ENCODE measurements around the gene MORC3. TPM values are rescaled to one million over a fixed set of nuclear protein-coding genes. Genes with fewer than 3 reads are reported as not detected.
"Not testable (repeated sequence)": the region's sequence is repeated elsewhere in the genome, so short reads cannot be mapped to it uniquely, and the experiment has no call there.

The MORC3 gene
- total RNA-seq, 1 donor from 2014 or later, result 29.2 TPM

GRCh38 chr21:36306872-36307534 lies 13.0 kb upstream of the MORC3 start:
- H3K36me3 Mint-ChIP-seq (ENCODE audit: low read depth, unreplicated experiment), result no peaks in the 10 kb centered on the region
- no peak for DNase-seq (ENCODE audit: low read depth)
- H3K36me3 ChIP-seq (ENCODE audit: insufficient read depth, low read length), result no peaks in the 10 kb centered on the region
- no peaks in the 10 kb centered on the region for H3K27me3 Mint-ChIP-seq (ENCODE audit: low read depth, unreplicated experiment)
- H3K4me2 ChIP-seq (ENCODE audit: low read length), result no peak overlapping the region
- H3K4me1 ChIP-seq (ENCODE audit: insufficient read depth, low read length), result no peaks in the 10 kb centered on the region
- H3K9me3 ChIP-seq (ENCODE audit: insufficient read depth, low read depth, low read length), result no peaks in the 10 kb centered on the region
- H3K9me3 Mint-ChIP-seq (ENCODE audit: unreplicated experiment), result peaks cover 5% of the 10 kb centered on the region
- no peak overlapping the region for H3K27ac ChIP-seq (ENCODE audit: low read depth, low read length)
- no peak overlapping the region for H3K9ac ChIP-seq (ENCODE audit: low read length)
- no peaks in the 10 kb centered on the region for H3K4me1 Mint-ChIP-seq (ENCODE audit: low read depth, unreplicated experiment)
- H3K27me3 ChIP-seq (ENCODE audit: insufficient read depth, low read length), result no peaks in the 10 kb centered on the region
- no peak for TF ChIP-seq EZH2 (IDR thresholded peaks at IDR 0.05; ENCODE audit: insufficient read depth, low read length)
- no peak for TF ChIP-seq CTCF (IDR thresholded peaks at IDR 0.05; ENCODE audit: insufficient read depth, low read depth, low read length)
- H4K20me1 ChIP-seq (ENCODE audit: insufficient read depth, low read length), result no peaks in the 10 kb centered on the region
- H3K27ac Mint-ChIP-seq (ENCODE audit: unreplicated experiment), result no peak overlapping the region
- no peak for FAIRE-seq
- H3K79me2 ChIP-seq (ENCODE audit: insufficient read depth, low read length), result no peaks in the 10 kb centered on the region
- H2AFZ ChIP-seq (ENCODE audit: low read depth, low read length), result no peak overlapping the region
- no peak overlapping the region for H3K4me3 ChIP-seq (ENCODE audit: insufficient read depth, low read depth, low read length)
- H3K4me3 Mint-ChIP-seq (ENCODE audit: unreplicated experiment), result no peak overlapping the region

GRCh38 chr21:36310016-36310415 lies 10.0 kb upstream of the MORC3 start:
- no peak for TF ChIP-seq CTCF (IDR thresholded peaks at IDR 0.05; ENCODE audit: insufficient read depth, low read depth, low read length)
- TF ChIP-seq EZH2 (IDR thresholded peaks at IDR 0.05; ENCODE audit: insufficient read depth, low read length), result no peak
- Mint-ChIP-seq H3K9me3 (ENCODE audit: unreplicated experiment) (peaks cover 8% of the 10 kb centered on the region), H3K4me3 (ENCODE audit: unreplicated experiment) (no peak overlapping the region), H3K27me3 (ENCODE audit: low read depth, unreplicated experiment) (no peaks in the 10 kb centered on the region), H3K4me1 (ENCODE audit: low read depth, unreplicated experiment) (no peaks in the 10 kb centered on the region), H3K36me3 (ENCODE audit: low read depth, unreplicated experiment) (peaks cover 2% of the 10 kb centered on the region), H3K27ac (ENCODE audit: unreplicated experiment) (no peak overlapping the region)
- H3K4me2 ChIP-seq (ENCODE audit: low read length), result no peak overlapping the region
- no peaks in the 10 kb centered on the region for H3K36me3 ChIP-seq (ENCODE audit: insufficient read depth, low read length)
- H3K27ac ChIP-seq (ENCODE audit: low read depth, low read length), result no peak overlapping the region
- H3K4me1 ChIP-seq (ENCODE audit: insufficient read depth, low read length), result no peaks in the 10 kb centered on the region
- no peak overlapping the region for H2AFZ ChIP-seq (ENCODE audit: low read depth, low read length)
- DNase-seq (ENCODE audit: low read depth), result no peak
- H3K27me3 ChIP-seq (ENCODE audit: insufficient read depth, low read length), result no peaks in the 10 kb centered on the region
- no peaks in the 10 kb centered on the region for H4K20me1 ChIP-seq (ENCODE audit: insufficient read depth, low read length)
- no peak overlapping the region for H3K9ac ChIP-seq (ENCODE audit: low read length)
- FAIRE-seq, result no peak
- H3K79me2 ChIP-seq (ENCODE audit: insufficient read depth, low read length), result no peaks in the 10 kb centered on the region
- no peaks in the 10 kb centered on the region for H3K9me3 ChIP-seq (ENCODE audit: insufficient read depth, low read depth, low read length)
- no peak overlapping the region for H3K4me3 ChIP-seq (ENCODE audit: insufficient read depth, low read depth, low read length)

- H3K27me3 ChIP-seq (ENCODE audit: insufficient read depth, low read length); H3K9me3 ChIP-seq (ENCODE audit: insufficient read depth, low read depth, low read length); H2AFZ ChIP-seq (ENCODE audit: low read depth, low read length); FAIRE-seq; H3K27ac ChIP-seq (ENCODE audit: low read depth, low read length); H3K27ac Mint-ChIP-seq (ENCODE audit: unreplicated experiment); DNase-seq (ENCODE audit: low read depth); H3K4me2 ChIP-seq (ENCODE audit: low read length); H3K4me3 Mint-ChIP-seq (ENCODE audit: unreplicated experiment); H3K79me2 ChIP-seq (ENCODE audit: insufficient read depth, low read length); H3K4me1 ChIP-seq (ENCODE audit: insufficient read depth, low read length); H3K9me3 Mint-ChIP-seq (ENCODE audit: unreplicated experiment); H4K20me1 ChIP-seq (ENCODE audit: insufficient read depth, low read length); H3K27me3 Mint-ChIP-seq (ENCODE audit: low read depth, unreplicated experiment); H3K36me3 ChIP-seq (ENCODE audit: insufficient read depth, low read length); H3K4me1 Mint-ChIP-seq (ENCODE audit: low read depth, unreplicated experiment); H3K36me3 Mint-ChIP-seq (ENCODE audit: low read depth, unreplicated experiment); H3K4me3 ChIP-seq (ENCODE audit: insufficient read depth, low read depth, low read length); H3K9ac ChIP-seq (ENCODE audit: low read length): not testable (repeated sequence)
Measured at GRCh38 chr21:36313446-36313845, 6.6 kb upstream of the MORC3 start.

- FAIRE-seq; H2AFZ ChIP-seq (ENCODE audit: low read depth, low read length); H3K27me3 ChIP-seq (ENCODE audit: insufficient read depth, low read length); H3K9ac ChIP-seq (ENCODE audit: low read length); H3K27ac Mint-ChIP-seq (ENCODE audit: unreplicated experiment); H3K36me3 ChIP-seq (ENCODE audit: insufficient read depth, low read length); H3K4me3 ChIP-seq (ENCODE audit: insufficient read depth, low read depth, low read length); H3K36me3 Mint-ChIP-seq (ENCODE audit: low read depth, unreplicated experiment); H3K27ac ChIP-seq (ENCODE audit: low read depth, low read length); H3K9me3 ChIP-seq (ENCODE audit: insufficient read depth, low read depth, low read length); DNase-seq (ENCODE audit: low read depth); H3K4me2 ChIP-seq (ENCODE audit: low read length); H3K79me2 ChIP-seq (ENCODE audit: insufficient read depth, low read length); H3K4me1 Mint-ChIP-seq (ENCODE audit: low read depth, unreplicated experiment); H3K9me3 Mint-ChIP-seq (ENCODE audit: unreplicated experiment); H4K20me1 ChIP-seq (ENCODE audit: insufficient read depth, low read length); H3K4me3 Mint-ChIP-seq (ENCODE audit: unreplicated experiment); H3K27me3 Mint-ChIP-seq (ENCODE audit: low read depth, unreplicated experiment); H3K4me1 ChIP-seq (ENCODE audit: insufficient read depth, low read length): not testable (repeated sequence)
Measured at GRCh38 chr21:36316045-36316444, 4.0 kb upstream of the MORC3 start.

Data from astrocyte (in vitro differentiated cells and primary cell).